ENCODE data around the gene XYLB.

GRCh38 chr3:38315488-38316230 lies 30.9 kb upstream of the XYLB start:
- TF ChIP-seq, protein P1, sequence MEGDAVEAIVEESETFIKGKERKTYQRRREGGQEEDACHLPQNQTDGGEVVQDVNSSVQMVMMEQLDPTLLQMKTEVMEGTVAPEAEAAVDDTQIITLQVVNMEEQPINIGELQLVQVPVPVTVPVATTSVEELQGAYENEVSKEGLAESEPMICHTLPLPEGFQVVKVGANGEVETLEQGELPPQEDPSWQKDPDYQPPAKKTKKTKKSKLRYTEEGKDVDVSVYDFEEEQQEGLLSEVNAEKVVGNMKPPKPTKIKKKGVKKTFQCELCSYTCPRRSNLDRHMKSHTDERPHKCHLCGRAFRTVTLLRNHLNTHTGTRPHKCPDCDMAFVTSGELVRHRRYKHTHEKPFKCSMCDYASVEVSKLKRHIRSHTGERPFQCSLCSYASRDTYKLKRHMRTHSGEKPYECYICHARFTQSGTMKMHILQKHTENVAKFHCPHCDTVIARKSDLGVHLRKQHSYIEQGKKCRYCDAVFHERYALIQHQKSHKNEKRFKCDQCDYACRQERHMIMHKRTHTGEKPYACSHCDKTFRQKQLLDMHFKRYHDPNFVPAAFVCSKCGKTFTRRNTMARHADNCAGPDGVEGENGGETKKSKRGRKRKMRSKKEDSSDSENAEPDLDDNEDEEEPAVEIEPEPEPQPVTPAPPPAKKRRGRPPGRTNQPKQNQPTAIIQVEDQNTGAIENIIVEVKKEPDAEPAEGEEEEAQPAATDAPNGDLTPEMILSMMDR (IDR thresholded peaks at IDR 0.05; ENCODE audit: borderline replicate concordance, extremely low read depth, low read length, poor library complexity, severe bottlenecking) = no peak
- no peak for TF ChIP-seq EZH2 (IDR thresholded peaks at IDR 0.05; ENCODE audit: borderline replicate concordance, low read depth, low read length, severe bottlenecking)

Measured in DND-41 (cell line).